Memory B cell (primary cell): ENCODE data around the gene ADAMTS9.

ENCODE experiments used
- ATAC-seq: fragments of 150-1000 bp; cut with Tn5 transposase; 2 replicates; pipeline ENCODE4 v1.10.0; 2021; ENCODE audit warnings: low read depth, mild to moderate bottlenecking, moderate library complexity
- DNase-seq, 2 donors: peaks; one replicate each; pipeline ENCODE4 v3.0.0; 2022; ENCODE audit warnings: low spot score in 2 of 2
- H3K27ac Mint-ChIP-seq: one replicate; pipeline ENCODE4 v1.8.0; 2022; ENCODE audit warnings: mild to moderate bottlenecking, moderate library complexity, mixed read lengths
- H3K27me3 Mint-ChIP-seq: one replicate; pipeline ENCODE4 v1.8.0; 2022; ENCODE audit warnings: mixed read lengths
- H3K36me3 Mint-ChIP-seq: one replicate; pipeline ENCODE4 v1.8.0; 2022; ENCODE audit warnings: mild to moderate bottlenecking, mixed read lengths
- H3K4me1 Mint-ChIP-seq: one replicate; pipeline ENCODE4 v1.8.0; 2022; ENCODE audit warnings: mixed read lengths
- H3K4me3 Mint-ChIP-seq: one replicate; pipeline ENCODE4 v1.8.0; 2022; ENCODE audit warnings: mild to moderate bottlenecking, moderate library complexity, mixed read lengths
- H3K9me3 Mint-ChIP-seq: one replicate; pipeline ENCODE4 v1.8.0; 2022; ENCODE audit warnings: mixed read lengths

ADAMTS9 gene

DNA sequence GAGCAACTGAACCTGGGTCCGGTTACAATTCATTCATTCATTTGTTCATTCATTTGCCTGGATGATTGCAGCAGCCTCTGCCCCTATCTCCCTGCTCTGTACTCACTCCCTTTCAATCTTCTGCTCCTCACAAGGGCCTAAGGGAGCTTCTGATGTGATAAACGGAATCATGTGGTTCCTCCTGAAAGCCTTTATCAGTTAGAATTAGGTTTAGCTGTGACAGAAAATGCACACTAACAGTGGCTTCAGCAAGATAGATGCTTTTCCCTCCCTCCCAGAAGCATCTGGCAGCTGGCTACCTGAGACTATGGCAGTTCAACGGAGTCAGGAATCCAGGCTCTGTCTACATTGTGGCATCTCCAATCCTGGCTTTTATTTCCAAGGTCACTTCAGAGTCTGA, 196.0 kb downstream of the ADAMTS9 start:
- DNase-seq (no peak), ATAC-seq (no peak)
- Mint-ChIP-seq H3K27ac (no peak overlapping the region), H3K36me3 (no peaks in the 10 kb centered on the region), H3K9me3 (no peaks in the 10 kb centered on the region), H3K27me3 (peaks cover 24% of the 10 kb centered on the region), H3K4me1 (no peaks in the 10 kb centered on the region), H3K4me3 (no peak overlapping the region)

DNA sequence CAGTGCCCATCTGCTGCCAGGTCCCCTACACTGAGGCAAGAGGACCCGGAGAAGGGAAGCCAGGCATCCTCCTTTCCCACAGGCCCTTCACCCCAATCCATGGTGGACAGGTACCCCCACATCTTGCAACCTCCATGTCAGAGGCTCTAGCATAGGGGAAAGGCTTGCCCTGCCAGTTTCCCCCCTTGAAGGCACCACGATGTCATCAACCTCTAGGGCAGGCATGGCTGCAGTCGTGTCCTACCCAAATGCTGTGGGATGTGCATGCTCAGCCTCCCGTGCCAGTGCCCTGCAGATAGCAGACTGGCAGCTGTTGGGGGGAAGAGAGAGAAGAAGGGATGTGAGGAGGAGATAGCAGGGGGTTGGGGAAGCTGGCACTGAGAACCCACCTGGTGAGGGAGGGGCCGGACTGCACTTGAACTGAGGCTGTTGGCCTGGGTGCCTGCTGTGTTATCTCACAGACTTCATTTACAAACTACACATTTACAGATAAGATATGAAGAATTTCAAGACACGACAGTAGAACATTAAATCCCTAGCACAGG, 197.5 kb downstream of the ADAMTS9 start:
- no peaks in the 10 kb centered on the region for H3K4me1 Mint-ChIP-seq
- no peaks in the 10 kb centered on the region for H3K9me3 Mint-ChIP-seq
- H3K36me3 Mint-ChIP-seq, result no peaks in the 10 kb centered on the region
- H3K27me3 Mint-ChIP-seq, result peaks cover 24% of the 10 kb centered on the region
- DNase-seq (no peak), ATAC-seq (no peak)
- no peak overlapping the region for H3K4me3 Mint-ChIP-seq
- H3K27ac Mint-ChIP-seq, result no peak overlapping the region

DNA sequence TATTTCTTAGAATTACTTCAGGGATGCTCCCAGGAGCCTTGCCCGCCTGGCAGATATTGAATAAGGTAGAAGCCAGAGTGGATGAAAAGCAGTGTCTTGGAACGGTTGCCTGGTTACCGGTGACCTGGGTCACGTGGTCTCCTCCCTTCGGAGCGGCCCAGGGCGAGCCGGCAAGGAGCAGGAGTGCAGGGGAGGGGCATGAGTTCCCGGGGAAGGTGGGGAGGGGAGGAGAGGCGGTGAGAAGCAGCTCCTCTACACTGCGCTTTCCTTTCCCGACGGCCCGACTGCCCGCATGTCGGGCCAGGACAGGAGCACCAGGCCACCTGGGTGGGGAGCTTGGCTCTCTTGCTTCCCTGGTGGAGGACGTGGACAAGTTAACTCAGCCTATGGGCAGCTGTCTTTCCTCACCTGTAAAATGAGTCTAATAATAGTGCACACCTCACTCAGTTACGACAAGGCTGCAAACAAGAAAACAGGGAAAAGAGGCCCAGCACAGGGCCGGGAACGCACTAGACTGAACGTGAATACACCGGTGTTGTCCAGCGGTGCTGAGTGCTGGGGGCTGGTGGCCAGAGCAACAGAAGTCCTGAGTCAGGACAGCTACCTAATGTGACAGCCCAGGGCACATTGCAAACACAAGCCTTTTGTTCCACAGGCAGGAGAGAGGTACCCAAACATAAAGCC, 198.3 kb downstream of the ADAMTS9 start:
- Mint-ChIP-seq H3K27ac (no peak overlapping the region), H3K4me1 (peaks cover under 1% of the 10 kb centered on the region), H3K36me3 (no peaks in the 10 kb centered on the region), H3K4me3 (no peak overlapping the region), H3K9me3 (no peaks in the 10 kb centered on the region), H3K27me3 (peaks cover 26% of the 10 kb centered on the region)
- DNase-seq (no peak), ATAC-seq (no peak)

DNA sequence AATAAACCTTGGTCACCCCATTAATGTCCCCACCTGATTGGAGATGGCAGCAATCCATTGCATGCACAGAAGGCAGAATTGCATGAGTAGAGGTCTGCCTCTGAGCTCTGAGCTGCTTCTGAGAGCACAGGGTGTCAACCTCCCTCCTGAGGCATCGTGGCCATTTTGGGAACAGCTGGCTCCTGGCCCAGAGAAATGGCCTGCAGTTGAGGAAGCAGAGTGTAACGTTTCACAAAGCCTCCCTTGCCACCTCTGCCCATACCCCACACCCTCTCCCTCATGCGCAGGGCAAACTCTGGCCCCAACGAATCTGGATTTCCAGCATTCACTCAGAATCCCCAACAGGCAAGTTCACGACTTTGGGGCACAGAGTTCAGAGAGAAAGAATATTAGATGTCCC, 198.9 kb downstream of the ADAMTS9 start:
- DNase-seq, result no peak
- Mint-ChIP-seq H3K4me1 (peaks cover 3% of the 10 kb centered on the region), H3K9me3 (no peaks in the 10 kb centered on the region), H3K27me3 (peaks cover 22% of the 10 kb centered on the region), H3K4me3 (no peak overlapping the region), H3K27ac (no peak overlapping the region), H3K36me3 (no peaks in the 10 kb centered on the region)
- no peak for ATAC-seq

DNA sequence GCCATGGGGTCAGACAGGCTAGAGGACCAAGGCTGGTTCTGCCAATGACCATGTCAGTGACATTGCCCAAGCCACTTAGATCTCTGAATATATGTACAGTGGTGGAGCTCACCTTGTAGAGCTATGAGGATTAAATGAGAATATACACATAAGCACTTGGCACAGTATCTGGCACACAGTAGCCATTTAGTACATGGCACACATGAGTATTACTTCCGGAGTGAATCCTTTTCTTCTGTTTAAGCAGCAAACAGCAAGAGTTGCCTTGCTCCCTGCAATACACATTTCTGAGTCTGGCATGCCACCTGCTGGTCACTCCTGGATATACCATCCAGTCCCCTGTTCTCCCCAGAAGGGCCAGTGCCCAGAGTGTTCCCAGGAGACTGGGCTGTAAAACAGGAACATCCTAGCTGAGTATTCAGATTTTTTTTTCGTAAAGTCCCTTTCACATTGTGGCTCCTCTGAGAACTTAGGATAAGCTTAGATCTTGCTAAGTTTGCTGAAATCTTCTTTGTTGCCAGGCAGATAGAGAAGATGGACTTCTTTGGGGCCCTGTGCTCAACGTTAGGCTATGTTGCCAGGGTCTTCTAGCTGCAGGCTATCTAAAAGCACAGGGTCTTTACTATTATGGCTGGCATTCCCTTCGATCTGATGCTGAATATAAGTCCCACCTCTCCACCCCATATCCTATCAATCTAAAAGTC, 203.4 kb downstream of the ADAMTS9 start:
- H3K4me1 Mint-ChIP-seq, result peaks cover 3% of the 10 kb centered on the region
- DNase-seq (peak; percentile 56 to 65), ATAC-seq (peak; percentile 94)
- H3K9me3 Mint-ChIP-seq, result no peaks in the 10 kb centered on the region
- H3K36me3 Mint-ChIP-seq, result no peaks in the 10 kb centered on the region
- no peak overlapping the region for H3K27ac Mint-ChIP-seq
- peaks cover 14% of the 10 kb centered on the region for H3K27me3 Mint-ChIP-seq
- H3K4me3 Mint-ChIP-seq, result no peak overlapping the region

DNA sequence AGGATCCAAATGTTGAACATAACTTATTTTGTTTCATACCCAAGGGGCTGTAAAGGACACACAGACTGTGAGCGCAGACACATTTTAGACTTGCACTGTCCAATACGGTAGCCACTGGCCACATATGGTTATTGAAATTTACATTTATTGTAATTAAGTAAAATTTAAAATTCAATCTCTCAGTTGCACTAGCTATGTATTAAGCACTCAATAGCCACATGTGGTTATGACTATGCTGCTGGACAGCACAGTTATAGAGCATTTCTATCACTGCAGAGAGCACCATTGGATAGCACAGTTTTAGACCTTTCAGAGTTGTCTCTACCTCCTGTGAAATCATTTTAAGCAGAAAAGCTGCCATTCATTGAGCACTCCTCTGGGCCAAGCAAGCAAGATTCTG, 204.3 kb downstream of the ADAMTS9 start:
- H3K4me1 Mint-ChIP-seq, result peaks cover 3% of the 10 kb centered on the region
- no peak for ATAC-seq
- H3K4me3 Mint-ChIP-seq, result no peak overlapping the region
- H3K27me3 Mint-ChIP-seq, result peaks cover 14% of the 10 kb centered on the region
- DNase-seq, result no peak
- H3K9me3 Mint-ChIP-seq, result no peaks in the 10 kb centered on the region
- no peaks in the 10 kb centered on the region for H3K36me3 Mint-ChIP-seq
- H3K27ac Mint-ChIP-seq, result no peak overlapping the region

DNA sequence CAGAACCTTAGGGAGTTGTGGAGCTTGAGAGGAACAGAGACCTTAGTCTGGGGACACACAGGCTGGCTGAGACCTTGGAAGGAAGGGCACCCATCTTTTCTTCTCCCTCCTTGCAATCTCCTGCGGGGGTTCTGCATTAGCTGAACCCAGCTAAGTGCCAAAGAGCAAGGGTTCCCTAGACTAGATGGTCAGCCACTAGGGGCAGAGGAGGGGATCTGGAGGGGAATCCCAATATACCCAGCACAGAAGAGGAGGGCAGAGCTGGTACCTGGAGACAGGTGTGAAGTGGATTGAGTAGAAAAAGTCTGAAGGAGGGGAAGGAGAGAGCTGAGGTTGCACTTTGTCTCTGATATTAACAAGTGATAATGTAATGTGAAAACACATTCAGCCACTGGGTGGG, 212.8 kb downstream of the ADAMTS9 start:
- peaks cover 27% of the 10 kb centered on the region for H3K27me3 Mint-ChIP-seq
- no peaks in the 10 kb centered on the region for H3K4me1 Mint-ChIP-seq
- no peaks in the 10 kb centered on the region for H3K9me3 Mint-ChIP-seq
- no peak for DNase-seq
- no peak overlapping the region for H3K27ac Mint-ChIP-seq
- H3K4me3 Mint-ChIP-seq, result no peak overlapping the region
- no peaks in the 10 kb centered on the region for H3K36me3 Mint-ChIP-seq
- ATAC-seq, result no peak

DNA sequence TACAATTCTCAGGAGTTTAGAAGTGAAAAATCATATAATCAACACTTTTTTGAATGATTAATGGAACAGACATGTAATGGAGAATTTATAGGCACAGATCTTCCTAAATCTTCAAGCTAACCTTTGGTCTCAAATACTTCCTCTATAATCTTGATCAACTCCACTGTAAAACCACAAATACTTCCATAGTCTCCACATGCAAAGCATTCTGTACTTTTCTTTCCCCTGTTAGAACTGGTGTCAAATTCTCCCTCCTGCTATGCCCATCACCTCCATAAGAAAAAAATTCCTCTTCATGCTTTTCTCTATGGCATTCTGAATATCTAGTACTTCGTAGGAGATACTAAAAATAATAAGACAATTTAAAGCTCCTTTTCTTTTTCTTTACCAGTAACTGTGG, 214.3 kb downstream of the ADAMTS9 start:
- no peak overlapping the region for H3K27ac Mint-ChIP-seq
- H3K9me3 Mint-ChIP-seq, result no peaks in the 10 kb centered on the region
- no peak overlapping the region for H3K4me3 Mint-ChIP-seq
- peaks cover 29% of the 10 kb centered on the region for H3K27me3 Mint-ChIP-seq
- ATAC-seq (no peak), DNase-seq (no peak)
- H3K36me3 Mint-ChIP-seq, result no peaks in the 10 kb centered on the region
- no peaks in the 10 kb centered on the region for H3K4me1 Mint-ChIP-seq

DNA sequence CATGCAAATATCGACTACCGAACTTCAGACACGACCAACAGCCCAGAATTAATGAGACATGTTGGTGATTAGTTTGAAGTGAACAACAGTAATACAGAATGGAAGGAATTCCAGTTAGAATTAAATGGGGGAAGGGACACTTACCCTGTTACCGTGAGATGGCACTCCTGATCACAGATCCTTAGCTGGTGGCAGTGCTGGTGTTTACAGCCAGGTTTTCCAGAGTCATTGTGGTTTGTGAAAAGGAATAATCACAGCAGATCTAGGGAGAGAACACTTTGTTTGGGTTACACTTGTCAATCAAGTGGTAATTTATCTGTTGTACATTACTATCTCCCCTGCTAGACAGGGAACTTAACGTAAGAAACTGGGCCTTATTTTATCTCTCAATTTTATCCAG, 217.4 kb downstream of the ADAMTS9 start:
- ATAC-seq (no peak), DNase-seq (no peak)
- no peaks in the 10 kb centered on the region for H3K9me3 Mint-ChIP-seq
- no peak overlapping the region for H3K27ac Mint-ChIP-seq
- H3K4me3 Mint-ChIP-seq, result no peak overlapping the region
- peaks cover 32% of the 10 kb centered on the region for H3K27me3 Mint-ChIP-seq
- H3K36me3 Mint-ChIP-seq, result no peaks in the 10 kb centered on the region
- H3K4me1 Mint-ChIP-seq, result no peaks in the 10 kb centered on the region

DNA sequence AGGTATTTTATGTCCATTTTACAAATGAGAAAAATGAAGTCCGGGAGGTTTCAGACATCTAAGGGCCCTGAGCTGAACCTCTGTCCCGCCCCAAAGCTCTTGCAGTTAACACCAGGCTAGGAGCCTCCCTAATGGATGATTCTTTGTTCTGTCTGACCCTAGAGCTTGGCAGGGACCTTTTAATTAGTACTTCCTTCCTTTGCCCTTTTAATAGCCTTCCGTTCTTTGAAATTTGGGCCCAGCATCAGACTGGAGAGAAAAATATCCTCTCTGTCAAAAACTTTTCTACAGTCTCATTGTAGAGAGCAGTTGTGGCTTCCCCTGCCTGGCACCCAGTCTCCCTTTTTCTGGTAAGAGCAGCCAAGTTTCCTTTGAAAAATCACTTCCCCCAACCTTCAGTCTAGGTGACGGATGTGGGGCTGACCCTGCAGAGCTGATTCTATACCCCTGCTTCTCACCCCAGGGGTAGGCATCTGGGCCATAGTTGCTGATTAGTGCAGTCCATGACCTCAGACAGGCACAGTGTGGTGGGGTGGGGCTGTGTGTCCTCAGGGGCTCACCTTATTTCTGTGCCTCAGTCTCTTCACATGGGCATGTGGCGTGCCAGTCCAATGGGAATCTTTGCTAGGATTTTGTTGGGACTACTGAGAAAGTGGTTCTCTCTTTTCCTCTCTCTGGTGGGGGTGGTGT, 220.4 kb downstream of the ADAMTS9 start:
- Mint-ChIP-seq H3K27ac (no peak overlapping the region), H3K36me3 (no peaks in the 10 kb centered on the region), H3K9me3 (no peaks in the 10 kb centered on the region), H3K4me1 (peaks cover 5% of the 10 kb centered on the region), H3K27me3 (peaks cover 23% of the 10 kb centered on the region), H3K4me3 (no peak overlapping the region)
- no peak for ATAC-seq
- no peak for DNase-seq
